ENCODE data around the gene PTPRK. TPM values are rescaled to one million over a fixed set of nuclear protein-coding genes. Genes with fewer than 3 reads are reported as not detected.
A peak's percentile ranks its signal among the peaks of the same experiment; 100 is the strongest.
"Not testable (repeated sequence)": the region's sequence is repeated elsewhere in the genome, so short reads cannot be mapped to it uniquely, and the experiment has no call there.

Gene PTPRK
- total RNA-seq, 2 experiments from 2014 or later: 2.8 to 5.0 TPM

- POLR2A ChIA-PET: no interaction called here
- peak overlapping the region; percentile 82 for H3K4me3 Mint-ChIP-seq
These were observed 522.8 kb downstream of the PTPRK start for GRCh38 chr6:127997496-127998164.

GRCh38 chr6:127996925-127997324 is 523.5 kb downstream of the PTPRK start:
- Mint-ChIP-seq H3K27me3 (no peaks in the 10 kb centered on the region), H3K4me1 (peaks cover 56% of the 10 kb centered on the region), H3K4me3 (peak overlapping the region; percentile 82), H3K27ac (peak overlapping the region; percentile 83), H3K9me3 (no peaks in the 10 kb centered on the region), H3K36me3 (peaks cover 21% of the 10 kb centered on the region)
- DNase-seq (no peak), ATAC-seq (ENCODE audit: low read depth) (no peak)
- POLR2A ChIA-PET: no interaction called here

More at GRCh38 chr6:127997496-127998164, 522.8 kb downstream of the PTPRK start:
- Mint-ChIP-seq H3K36me3 (peaks cover 18% of the 10 kb centered on the region), H3K4me1 (peaks cover 52% of the 10 kb centered on the region), H3K27me3 (no peaks in the 10 kb centered on the region), H3K9me3 (no peaks in the 10 kb centered on the region), H3K27ac (peak overlapping the region; percentile 83)
- ATAC-seq (ENCODE audit: low read depth): peak; percentile 35
- no peak for DNase-seq

- Mint-ChIP-seq H3K27ac (peak overlapping the region; percentile 73), H3K4me1 (peaks cover 40% of the 10 kb centered on the region), H3K9me3 (peaks cover 1% of the 10 kb centered on the region), H3K36me3 (peaks cover 25% of the 10 kb centered on the region), H3K4me3 (peak overlapping the region; percentile 72), H3K27me3 (no peaks in the 10 kb centered on the region)
- ATAC-seq (ENCODE audit: low read depth): peak; percentile 54
- no peak for DNase-seq
- POLR2A ChIA-PET: interaction anchor here (1.6 kb wide), 1 partner anchor 91 kb away, joined by 5 read pairs; the partner anchor contains the start of gene THEMIS
These were observed 528.3 kb downstream of the PTPRK start for GRCh38 chr6:127992144-127992543.

GRCh38 chr6:127990074-127990473 is 530.3 kb downstream of the PTPRK start:
- DNase-seq: no peak
- H3K27ac Mint-ChIP-seq: peak overlapping the region; percentile 9
- no peaks in the 10 kb centered on the region for H3K27me3 Mint-ChIP-seq
- H3K9me3 Mint-ChIP-seq: peaks cover 1% of the 10 kb centered on the region
- peak overlapping the region; percentile 28 for H3K4me3 Mint-ChIP-seq
- POLR2A ChIA-PET: interaction anchor here (1.7 to 2.1 kb wide), 3 partner anchors 11 to 98 kb away, joined by 3 to 5 read pairs (median 5); no protein-coding TSS in a partner anchor
- peak; percentile 28 for ATAC-seq (ENCODE audit: low read depth)
- peaks cover 44% of the 10 kb centered on the region for H3K4me1 Mint-ChIP-seq
- peaks cover 27% of the 10 kb centered on the region for H3K36me3 Mint-ChIP-seq

- Mint-ChIP-seq H3K4me3 (peak overlapping the region; percentile 79), H3K4me1 (peaks cover 67% of the 10 kb centered on the region), H3K27me3 (no peaks in the 10 kb centered on the region), H3K27ac (peak overlapping the region; percentile 66), H3K9me3 (no peaks in the 10 kb centered on the region), H3K36me3 (peaks cover 47% of the 10 kb centered on the region)
- POLR2A ChIA-PET: interaction anchor here (0.9 to 5.4 kb wide), 3 partner anchors 9 to 82 kb away, joined by 3 to 64 read pairs (median 4); partner anchors contain the start of gene THEMIS
- no peak for DNase-seq
- no peak for ATAC-seq (ENCODE audit: low read depth)
These were observed 539.4 kb downstream of the PTPRK start for GRCh38 chr6:127980996-127981395.

GRCh38 chr6:127978185-127978584 is 542.2 kb downstream of the PTPRK start:
- ATAC-seq (ENCODE audit: low read depth): peak; percentile 67
- peak; percentile 45 for DNase-seq
- H3K4me3 Mint-ChIP-seq: peak overlapping the region; percentile 95
- POLR2A ChIA-PET: interaction anchor here (0.6 to 5.4 kb wide), 11 partner anchors 10 to 132 kb away, joined by 3 to 64 read pairs (median 5); partner anchors contain the start of gene THEMIS
- peak overlapping the region; percentile 90 for H3K27ac Mint-ChIP-seq
- not testable (repeated sequence) for H3K27me3 Mint-ChIP-seq, H3K9me3 Mint-ChIP-seq
- H3K36me3 Mint-ChIP-seq: peaks cover 46% of the 10 kb centered on the region
- H3K4me1 Mint-ChIP-seq: peaks cover 62% of the 10 kb centered on the region

GRCh38 chr6:127976796-127977195 is 543.6 kb downstream of the PTPRK start:
- Mint-ChIP-seq H3K4me3 (peak overlapping the region; percentile 68), H3K9me3 (peaks cover 2% of the 10 kb centered on the region), H3K36me3 (peaks cover 36% of the 10 kb centered on the region), H3K27me3 (no peaks in the 10 kb centered on the region), H3K4me1 (peaks cover 66% of the 10 kb centered on the region), H3K27ac (peak overlapping the region; percentile 81)
- POLR2A ChIA-PET: interaction anchor here (0.8 to 5.4 kb wide), 6 partner anchors 8 to 131 kb away, joined by 3 to 64 read pairs (median 10); partner anchors contain the start of gene THEMIS
- ATAC-seq (ENCODE audit: low read depth): no peak
- no peak for DNase-seq

- H3K4me1 Mint-ChIP-seq: peaks cover 68% of the 10 kb centered on the region
These were observed 544.3 kb downstream of the PTPRK start for GRCh38 chr6:127976111-127976510.

GRCh38 chr6:127972815-127973214 is 547.6 kb downstream of the PTPRK start:
- H3K4me3 Mint-ChIP-seq: peak overlapping the region; percentile 88
- peaks cover 2% of the 10 kb centered on the region for H3K9me3 Mint-ChIP-seq
- H3K27ac Mint-ChIP-seq: peak overlapping the region; percentile 97
- peaks cover 16% of the 10 kb centered on the region for H3K36me3 Mint-ChIP-seq
- no peak for DNase-seq
- H3K27me3 Mint-ChIP-seq: no peaks in the 10 kb centered on the region
- POLR2A ChIA-PET: interaction anchor here (0.7 to 2.0 kb wide), 9 partner anchors 17 to 547 kb away, joined by 3 to 24 read pairs (median 6); partner anchors contain the start of genes PTPRK and THEMIS
- H3K4me1 Mint-ChIP-seq: peaks cover 59% of the 10 kb centered on the region
- no peak for ATAC-seq (ENCODE audit: low read depth)

More at GRCh38 chr6:127976111-127976510, 544.3 kb downstream of the PTPRK start:
- Mint-ChIP-seq H3K4me3 (no peak overlapping the region), H3K27ac (no peak overlapping the region), H3K36me3 (peaks cover 31% of the 10 kb centered on the region), H3K9me3 (peaks cover 2% of the 10 kb centered on the region), H3K27me3 (no peaks in the 10 kb centered on the region)
- POLR2A ChIA-PET: interaction anchor here (4.2 kb wide), 1 partner anchor 8 kb away, joined by 42 read pairs; no protein-coding TSS in a partner anchor
- no peak for DNase-seq
- ATAC-seq (ENCODE audit: low read depth): no peak

GRCh38 chr6:127971945-127972391 is 548.4 kb downstream of the PTPRK start:
- no peak for DNase-seq
- peaks cover 61% of the 10 kb centered on the region for H3K4me1 Mint-ChIP-seq
- H3K27ac Mint-ChIP-seq: peak overlapping the region; percentile 97
- peaks cover 16% of the 10 kb centered on the region for H3K36me3 Mint-ChIP-seq
- peak overlapping the region; percentile 88 for H3K4me3 Mint-ChIP-seq
- POLR2A ChIA-PET: interaction anchor here (0.7 to 2.0 kb wide), 14 partner anchors 8 to 548 kb away, joined by 3 to 24 read pairs (median 4); partner anchors contain the start of genes PTPRK and THEMIS
- peak; percentile 71 for ATAC-seq (ENCODE audit: low read depth)
- H3K9me3 Mint-ChIP-seq: peaks cover 2% of the 10 kb centered on the region
- H3K27me3 Mint-ChIP-seq: no peaks in the 10 kb centered on the region

GRCh38 chr6:127971386-127971785 is 549.0 kb downstream of the PTPRK start:
- ATAC-seq (ENCODE audit: low read depth): no peak
- POLR2A ChIA-PET: interaction anchor here (1.0 to 2.0 kb wide), 10 partner anchors 8 to 548 kb away, joined by 3 to 24 read pairs (median 4); partner anchors contain the start of genes PTPRK and THEMIS

GRCh38 chr6:127969701-127970100 is 550.7 kb downstream of the PTPRK start:
- POLR2A ChIA-PET: interaction anchor here (0.9 to 4.5 kb wide), 8 partner anchors 8 to 69 kb away, joined by 3 to 51 read pairs (median 24); partner anchors contain the start of gene THEMIS
- DNase-seq (no peak), ATAC-seq (ENCODE audit: low read depth) (no peak)
- H3K4me1 Mint-ChIP-seq: peaks cover 51% of the 10 kb centered on the region
- no peaks in the 10 kb centered on the region for H3K9me3 Mint-ChIP-seq
- H3K4me3 Mint-ChIP-seq: peak overlapping the region; percentile 82
- H3K36me3 Mint-ChIP-seq: peaks cover 17% of the 10 kb centered on the region
- no peaks in the 10 kb centered on the region for H3K27me3 Mint-ChIP-seq
- peak overlapping the region; percentile 97 for H3K27ac Mint-ChIP-seq

More at GRCh38 chr6:127971386-127971785, 549.0 kb downstream of the PTPRK start:
- DNase-seq: no peak
- Mint-ChIP-seq H3K27ac (peak overlapping the region; percentile 97), H3K4me1 (peaks cover 60% of the 10 kb centered on the region), H3K27me3 (no peaks in the 10 kb centered on the region), H3K9me3 (peaks cover 2% of the 10 kb centered on the region), H3K36me3 (peaks cover 17% of the 10 kb centered on the region), H3K4me3 (peak overlapping the region; percentile 88)

GRCh38 chr6:127968394-127968793 is 552.0 kb downstream of the PTPRK start:
- Mint-ChIP-seq H3K4me1 (peaks cover 40% of the 10 kb centered on the region), H3K36me3 (peaks cover 16% of the 10 kb centered on the region), H3K9me3 (peaks cover 2% of the 10 kb centered on the region), H3K27ac (peak overlapping the region; percentile 84), H3K4me3 (peak overlapping the region; percentile 71), H3K27me3 (no peaks in the 10 kb centered on the region)
- POLR2A ChIA-PET: interaction anchor here (1.2 to 4.5 kb wide), 12 partner anchors 10 to 89 kb away, joined by 4 to 51 read pairs (median 12); partner anchors contain the start of gene THEMIS
- ATAC-seq (ENCODE audit: low read depth): no peak
- DNase-seq: no peak
